CD8-positive, alpha-beta memory T cell (primary cell): ENCODE data around the gene KIF5C. TPM values are rescaled to one million over a fixed set of nuclear protein-coding genes. Genes with fewer than 3 reads are reported as not detected.

Source experiments
- CTCF ChIA-PET: fragments of 350-600 bp; sonication (Branson Sonifier 250); formaldehyde crosslinking; loops from one replicate; lab custom pipeline; 2021; ENCODE audit warnings: antibody characterized with exemption; lab: Charles Lee
- POLR2A ChIA-PET: fragments of 350-600 bp; sonication (Branson Sonifier 250); formaldehyde crosslinking; loops from one replicate; lab custom pipeline; 2021; ENCODE audit warnings: antibody characterized with exemption; lab: Charles Lee
- DNase-seq, 5 donors: peaks; one replicate each; pipeline versions ENCODE4 v3.0.0 to v3.0.0-alpha.2; 2020 to 2022; ENCODE audit warnings: mixed read lengths in 1 of 5
- H3K27ac ChIP-seq: one replicate; pipeline ENCODE4 v1.7.0; 2013; ENCODE audit warnings: low read depth, mild to moderate bottlenecking, low read length, moderate library complexity
- H3K27me3 ChIP-seq: 2 replicates; pipeline ENCODE4 v1.7.0; 2013; ENCODE audit warnings: low read length, mild to moderate bottlenecking; ENCODE audit not compliant: insufficient read depth, poor library complexity, severe bottlenecking
- H3K36me3 ChIP-seq: 2 replicates; pipeline ENCODE4 v1.7.0; 2013; ENCODE audit warnings: mild to moderate bottlenecking, low read length, moderate library complexity; ENCODE audit not compliant: insufficient read depth
- H3K4me1 ChIP-seq: 2 replicates; pipeline ENCODE4 v1.7.0; 2013; ENCODE audit warnings: mild to moderate bottlenecking, low read length, moderate library complexity; ENCODE audit not compliant: insufficient read depth
- H3K4me3 ChIP-seq: 2 replicates; pipeline ENCODE4 v1.7.0; 2013; ENCODE audit warnings: mild to moderate bottlenecking, low read length
- H3K9me3 ChIP-seq: 2 replicates; pipeline ENCODE4 v1.7.0; 2013; ENCODE audit warnings: mild to moderate bottlenecking, low read length
- H3K27ac Mint-ChIP-seq, 8 donors: one replicate each; pipeline ENCODE4 v1.8.0; 2020 to 2021; ENCODE audit warnings: mixed read lengths in 8 of 8, mild to moderate bottlenecking in 6 of 8, inconsistent platforms in 3 of 8, moderate library complexity in 3 of 8
- H3K27me3 Mint-ChIP-seq, 2 donors: one replicate each; pipeline ENCODE4 v1.8.0; 2020 to 2021; ENCODE audit warnings: mixed read lengths in 2 of 2, mild to moderate bottlenecking in 1 of 2, moderate library complexity in 1 of 2
- H3K36me3 Mint-ChIP-seq, 3 donors: one replicate each; pipeline ENCODE4 v1.8.0; 2020 to 2021; ENCODE audit warnings: mixed read lengths in 3 of 3, inconsistent platforms in 1 of 3, mild to moderate bottlenecking in 1 of 3
- H3K4me1 Mint-ChIP-seq, 3 donors: one replicate each; pipeline ENCODE4 v1.8.0; 2020 to 2021; ENCODE audit warnings: mixed read lengths in 3 of 3, inconsistent platforms in 1 of 3, mild to moderate bottlenecking in 1 of 3
- H3K4me3 Mint-ChIP-seq, 7 donors: one replicate each; pipeline ENCODE4 v1.8.0; 2020 to 2021; ENCODE audit warnings: mixed read lengths in 7 of 7, mild to moderate bottlenecking in 6 of 7, moderate library complexity in 4 of 7, inconsistent platforms in 2 of 7
- H3K9me3 Mint-ChIP-seq, 5 donors: one replicate each; pipeline ENCODE4 v1.8.0; 2020 to 2022; ENCODE audit warnings: mixed read lengths in 5 of 5, mild to moderate bottlenecking in 3 of 5, moderate library complexity in 2 of 5, inconsistent platforms in 1 of 5
- polyA plus RNA-seq: library from polyadenylated mRNA; unstranded; fragments of 300-500 nt; fragmentation: Illumina TruSeq; gene quantifications from one replicate; pipeline ENCODE4 v1.2.3, GENCODE V29; 2021
- total RNA-seq, 2 experiments: library from RNA; stranded (reverse); gene quantifications; one replicate each; pipeline ENCODE4 v1.2.3, GENCODE V29; 2021

Gene KIF5C
- total and polyA plus RNA-seq, 3 experiments from 2014 or later: 3.4 to 19.8 (median 18.2) TPM

GRCh38 chr2:148903294-148903693 is 28.3 kb downstream of the KIF5C start:
- ChIA-PET POLR2A (no interaction called here), CTCF (no interaction called here)
- peaks cover 0 to 3% (median 2%) of the 10 kb centered on the region in 3 donors for H3K4me1 Mint-ChIP-seq

GRCh38 chr2:148903979-148904378 is 29.0 kb downstream of the KIF5C start:
- H3K36me3 Mint-ChIP-seq: peaks cover 0 to 3% (median 2%) of the 10 kb centered on the region in 3 donors
- H3K4me1 ChIP-seq: no peaks in the 10 kb centered on the region
- DNase-seq: no peak
- peaks cover 0 to 3% (median 2%) of the 10 kb centered on the region in 3 donors for H3K4me1 Mint-ChIP-seq
- H3K9me3 Mint-ChIP-seq: peaks cover 0 to 2% (median 0%) of the 10 kb centered on the region in 5 donors
- no peak overlapping the region for H3K4me3 Mint-ChIP-seq
- no peak overlapping the region for H3K27ac ChIP-seq
- H3K27me3 ChIP-seq: no peaks in the 10 kb centered on the region
- no peak overlapping the region for H3K4me3 ChIP-seq
- ChIA-PET POLR2A (no interaction called here), CTCF (no interaction called here)
- no peaks in the 10 kb centered on the region for H3K36me3 ChIP-seq
- H3K27me3 Mint-ChIP-seq: peaks cover 6 to 7% of the 10 kb centered on the region in 2 donors
- no peaks in the 10 kb centered on the region for H3K9me3 ChIP-seq
- no peak overlapping the region for H3K27ac Mint-ChIP-seq

More at GRCh38 chr2:148903294-148903693, 28.3 kb downstream of the KIF5C start:
- H3K4me3 ChIP-seq: no peak overlapping the region
- Mint-ChIP-seq H3K36me3 (peaks cover 0 to 3% (median 2%) of the 10 kb centered on the region in 3 donors), H3K4me3 (no peak overlapping the region), H3K27me3 (peaks cover 6 to 7% of the 10 kb centered on the region in 2 donors), H3K9me3 (peaks cover 0 to 2% (median 0%) of the 10 kb centered on the region in 5 donors), H3K27ac (no peak overlapping the region)
- no peaks in the 10 kb centered on the region for H3K4me1 ChIP-seq
- no peaks in the 10 kb centered on the region for H3K36me3 ChIP-seq
- no peak overlapping the region for H3K27ac ChIP-seq
- no peak for DNase-seq
- H3K9me3 ChIP-seq: no peaks in the 10 kb centered on the region
- no peaks in the 10 kb centered on the region for H3K27me3 ChIP-seq

DNA sequence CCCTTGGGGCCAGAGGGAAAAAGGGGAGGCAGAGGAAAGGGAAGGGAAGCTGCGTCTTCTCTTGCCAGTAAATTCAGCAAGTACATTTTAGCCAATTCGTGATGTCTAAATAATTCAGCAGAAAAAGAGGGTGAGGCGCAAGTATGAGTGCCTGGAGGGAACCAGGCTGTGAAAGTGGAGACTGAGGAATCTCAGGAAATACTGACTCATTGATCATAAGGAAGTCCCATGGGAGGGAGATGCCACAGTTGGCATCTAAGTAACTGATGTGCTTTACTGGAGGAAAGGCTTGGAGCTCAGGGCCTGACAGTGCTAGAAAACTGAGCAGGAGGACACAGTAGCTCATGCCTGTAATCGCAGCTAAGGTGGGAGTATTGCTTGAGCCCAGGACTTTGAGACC is 31.1 kb downstream of the KIF5C start:
- H3K9me3 ChIP-seq: no peaks in the 10 kb centered on the region
- DNase-seq: no peak
- no peak overlapping the region for H3K4me3 ChIP-seq
- peaks cover 2 to 12% (median 9%) of the 10 kb centered on the region in 3 donors for H3K4me1 Mint-ChIP-seq
- no peaks in the 10 kb centered on the region for H3K4me1 ChIP-seq
- peaks cover 0 to 11% (median 2%) of the 10 kb centered on the region in 3 donors for H3K36me3 Mint-ChIP-seq
- ChIA-PET POLR2A (no interaction called here), CTCF (interaction anchor here (1.2 kb wide), 1 partner anchor 16 kb away, joined by 4 read pairs; no protein-coding TSS in a partner anchor)
- no peaks in the 10 kb centered on the region for H3K27me3 ChIP-seq
- H3K27ac Mint-ChIP-seq: no peak overlapping the region
- H3K4me3 Mint-ChIP-seq: no peak overlapping the region
- H3K27me3 Mint-ChIP-seq: peaks cover 6 to 7% of the 10 kb centered on the region in 2 donors
- no peak overlapping the region for H3K27ac ChIP-seq
- no peaks in the 10 kb centered on the region for H3K36me3 ChIP-seq
- peaks cover 0 to 2% (median 0%) of the 10 kb centered on the region in 5 donors for H3K9me3 Mint-ChIP-seq

- Mint-ChIP-seq H3K9me3 (peaks cover 0 to 2% (median 0%) of the 10 kb centered on the region in 5 donors), H3K4me3 (no peak overlapping the region), H3K27ac (no peak overlapping the region), H3K36me3 (peaks cover 0 to 11% (median 2%) of the 10 kb centered on the region in 3 donors), H3K4me1 (peaks cover 5 to 15% (median 12%) of the 10 kb centered on the region in 3 donors), H3K27me3 (peaks cover 6 to 7% of the 10 kb centered on the region in 2 donors)
- no peaks in the 10 kb centered on the region for H3K9me3 ChIP-seq
- H3K36me3 ChIP-seq: no peaks in the 10 kb centered on the region
- H3K27me3 ChIP-seq: no peaks in the 10 kb centered on the region
- no peak overlapping the region for H3K4me3 ChIP-seq
- no peak overlapping the region for H3K27ac ChIP-seq
- POLR2A ChIA-PET: no interaction called here
- no peak for DNase-seq
- H3K4me1 ChIP-seq: no peaks in the 10 kb centered on the region
- CTCF ChIA-PET: interaction anchor here (1.2 kb wide), 1 partner anchor 15 kb away, joined by 4 read pairs; no protein-coding TSS in a partner anchor
Observed at GRCh38 chr2:148907085-148907785, 32.2 kb downstream of the KIF5C start.

- CTCF ChIA-PET: no interaction called here
- POLR2A ChIA-PET: no interaction called here
- Mint-ChIP-seq H3K36me3 (peaks cover 0 to 11% (median 4%) of the 10 kb centered on the region in 3 donors), H3K9me3 (peaks cover 0 to 2% (median 0%) of the 10 kb centered on the region in 5 donors), H3K4me3 (no peak overlapping the region), H3K27ac (peak overlapping the region in 2 of 8 donors; percentile 11 to 81), H3K27me3 (peaks cover 0 to 4% of the 10 kb centered on the region in 2 donors), H3K4me1 (peaks cover 5 to 15% (median 12%) of the 10 kb centered on the region in 3 donors)
- no peaks in the 10 kb centered on the region for H3K36me3 ChIP-seq
- no peaks in the 10 kb centered on the region for H3K4me1 ChIP-seq
- no peak overlapping the region for H3K27ac ChIP-seq
- no peak for DNase-seq
- no peaks in the 10 kb centered on the region for H3K27me3 ChIP-seq
- H3K9me3 ChIP-seq: no peaks in the 10 kb centered on the region
- no peak overlapping the region for H3K4me3 ChIP-seq
Observed at GRCh38 chr2:148909114-148909513, 34.1 kb downstream of the KIF5C start.

DNA sequence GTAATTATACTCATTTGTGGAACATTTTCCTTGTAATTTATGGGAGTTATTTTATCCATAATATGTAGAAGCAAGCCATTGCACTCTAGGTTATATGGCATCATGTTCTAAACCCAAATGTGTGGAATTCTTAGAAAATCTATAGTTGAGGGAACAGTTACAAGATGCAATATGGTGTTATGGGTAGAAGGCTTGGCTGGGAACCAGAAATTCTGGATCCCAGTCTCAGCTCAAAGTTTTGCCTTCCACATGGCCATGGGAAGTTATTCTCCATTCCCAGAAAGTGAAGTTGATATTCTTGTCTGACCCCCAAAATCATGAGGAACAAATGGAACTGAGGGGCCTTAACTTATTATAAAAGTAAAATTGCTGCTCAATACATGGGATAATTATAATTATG is 38.0 kb downstream of the KIF5C start:
- Mint-ChIP-seq H3K9me3 (peaks cover 0 to under 1% (median 0%) of the 10 kb centered on the region in 5 donors), H3K4me1 (peaks cover 5 to 16% (median 10%) of the 10 kb centered on the region in 3 donors), H3K4me3 (no peak overlapping the region), H3K27ac (no peak overlapping the region), H3K27me3 (peaks cover 0 to 1% of the 10 kb centered on the region in 2 donors), H3K36me3 (peaks cover 0 to 8% (median 4%) of the 10 kb centered on the region in 3 donors)
- H3K4me3 ChIP-seq: no peak overlapping the region
- no peaks in the 10 kb centered on the region for H3K27me3 ChIP-seq
- CTCF ChIA-PET: interaction anchor here (0.7 kb wide), 1 partner anchor 12 kb away, joined by 3 read pairs; no protein-coding TSS in a partner anchor
- H3K4me1 ChIP-seq: no peaks in the 10 kb centered on the region
- no peaks in the 10 kb centered on the region for H3K36me3 ChIP-seq
- no peak overlapping the region for H3K27ac ChIP-seq
- no peak for DNase-seq
- POLR2A ChIA-PET: no interaction called here
- no peaks in the 10 kb centered on the region for H3K9me3 ChIP-seq

DNA sequence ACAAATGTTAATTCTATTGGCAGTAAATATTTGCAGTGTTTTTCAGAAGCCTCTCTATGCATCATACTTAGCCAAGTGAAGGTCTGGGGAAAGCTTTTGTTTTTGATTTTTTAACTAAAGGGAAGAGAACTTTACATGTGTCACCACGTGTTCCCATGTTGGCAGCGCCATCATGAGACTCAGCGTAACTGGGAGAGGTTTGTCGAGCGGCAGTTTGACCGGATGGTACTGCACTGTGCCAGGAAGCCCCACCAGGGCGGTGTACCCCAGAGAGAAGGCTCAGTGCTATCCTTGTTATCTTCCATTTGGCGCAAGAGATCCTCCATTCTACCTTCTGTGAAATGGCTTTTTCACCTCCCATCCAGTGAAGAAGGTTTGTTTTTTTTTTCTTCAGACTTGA is 38.5 kb downstream of the KIF5C start:
- Histone ChIP-seq H3K4me1 (no peaks in the 10 kb centered on the region), H3K27me3 (no peaks in the 10 kb centered on the region), H3K4me3 (no peak overlapping the region), H3K36me3 (no peaks in the 10 kb centered on the region), H3K9me3 (no peaks in the 10 kb centered on the region), H3K27ac (no peak overlapping the region)
- Mint-ChIP-seq H3K36me3 (peaks cover 0 to 8% (median 7%) of the 10 kb centered on the region in 3 donors), H3K9me3 (peaks cover 3 to 5% (median 3%) of the 10 kb centered on the region in 5 donors), H3K27ac (no peak overlapping the region), H3K27me3 (peaks cover 0 to 3% of the 10 kb centered on the region in 2 donors), H3K4me3 (no peak overlapping the region), H3K4me1 (peaks cover 5 to 16% (median 10%) of the 10 kb centered on the region in 3 donors)
- no peak for DNase-seq
- ChIA-PET CTCF (interaction anchor here (0.7 kb wide), 1 partner anchor 12 kb away, joined by 3 read pairs; no protein-coding TSS in a partner anchor), POLR2A (no interaction called here)

DNA sequence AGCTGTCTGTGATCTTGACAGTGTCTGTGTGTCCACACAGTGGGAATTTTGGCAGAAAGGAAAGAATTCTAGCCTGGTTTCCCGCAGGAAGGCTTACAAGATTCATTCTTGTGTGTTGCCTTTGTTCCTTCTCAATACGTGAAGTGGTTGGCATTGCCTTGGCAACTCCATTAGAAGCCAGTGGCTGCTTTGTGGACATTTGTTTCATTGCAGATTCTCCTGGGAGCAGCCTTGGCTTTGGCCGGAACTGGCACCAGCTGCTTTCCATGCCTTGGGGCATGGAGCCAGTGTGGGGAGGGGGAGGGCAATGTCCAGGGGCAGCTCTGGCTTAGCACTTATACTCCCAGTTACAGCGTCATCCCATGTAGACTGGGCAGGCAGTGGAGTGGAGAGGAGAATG is 39.4 kb downstream of the KIF5C start:
- CTCF ChIA-PET: no interaction called here
- no peak overlapping the region for H3K27ac ChIP-seq
- H3K9me3 Mint-ChIP-seq: peaks cover 7 to 11% (median 7%) of the 10 kb centered on the region in 5 donors
- H3K27ac Mint-ChIP-seq: no peak overlapping the region
- H3K9me3 ChIP-seq: no peaks in the 10 kb centered on the region
- no peak for DNase-seq
- POLR2A ChIA-PET: no interaction called here
- peaks cover 5 to 16% (median 10%) of the 10 kb centered on the region in 3 donors for H3K4me1 Mint-ChIP-seq
- H3K27me3 Mint-ChIP-seq: peaks cover 0 to 6% of the 10 kb centered on the region in 2 donors
- no peaks in the 10 kb centered on the region for H3K27me3 ChIP-seq
- no peak overlapping the region for H3K4me3 Mint-ChIP-seq
- H3K4me3 ChIP-seq: no peak overlapping the region
- no peaks in the 10 kb centered on the region for H3K36me3 ChIP-seq
- H3K4me1 ChIP-seq: no peaks in the 10 kb centered on the region
- H3K36me3 Mint-ChIP-seq: peaks cover 0 to 11% (median 5%) of the 10 kb centered on the region in 3 donors
